ENCODE results near the gene OR10H1. TPM values are rescaled to one million over a fixed set of nuclear protein-coding genes. Genes with fewer than 3 reads are reported as not detected.
"Not testable (repeated sequence)": the region's sequence is repeated elsewhere in the genome, so short reads cannot be mapped to it uniquely, and the experiment has no call there.

Gene OR10H1
- total RNA-seq, 4 donors from 2014 or later, result not detected

DNA sequence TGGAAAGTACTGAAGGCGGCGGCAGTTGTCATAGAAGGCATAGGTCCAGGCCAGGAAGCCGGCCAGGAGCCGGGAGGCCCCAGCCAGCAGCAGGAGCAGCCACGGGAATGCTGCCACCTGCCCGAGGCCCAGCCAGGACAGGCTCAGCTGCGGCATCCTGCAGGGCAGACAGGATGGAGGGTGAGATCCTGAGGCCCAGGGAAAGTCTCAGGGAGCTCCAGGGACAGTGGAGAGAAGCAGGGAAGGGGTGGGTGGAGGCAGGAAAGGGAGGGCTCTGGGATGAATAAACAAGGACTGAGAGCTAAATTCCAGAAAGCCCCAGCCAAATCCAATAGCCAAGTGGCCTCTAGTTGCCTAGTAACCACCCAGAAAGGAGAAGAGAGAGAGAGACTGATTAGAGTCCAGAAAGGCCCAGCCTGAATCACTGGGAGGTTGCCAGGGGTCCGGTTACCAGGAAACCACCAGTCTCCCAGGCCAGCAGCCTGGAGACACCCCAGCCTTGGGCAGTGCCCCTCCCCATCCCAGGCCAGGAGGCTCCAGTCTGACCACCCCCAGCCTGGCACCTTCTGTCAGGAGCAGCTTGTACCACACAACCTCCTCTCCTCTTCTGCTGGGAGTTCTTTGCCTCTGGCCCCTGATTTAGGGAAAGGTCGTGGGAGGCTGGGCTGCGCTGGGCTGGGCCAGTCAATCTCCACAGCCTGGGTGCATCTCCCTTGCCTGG lies 35.5 kb downstream of the OR10H1 start:
- peaks cover 0 to 9% (median 0%) of the 10 kb centered on the region in 4 donors for H3K4me1 ChIP-seq
- no peaks in the 10 kb centered on the region for H3K27me3 ChIP-seq
- H3K27ac ChIP-seq, result peak overlapping the region; percentile 17 to 70 (median 54)
- no peaks in the 10 kb centered on the region for H3K36me3 ChIP-seq
- DNase-seq, result peak in 1 of 3 donors; percentile 65
- H3K4me3 ChIP-seq, result peak overlapping the region in 1 of 4 donors; percentile 9
- no peaks in the 10 kb centered on the region for H3K9me3 ChIP-seq
- TF ChIP-seq POLR2A (IDR thresholded peaks at IDR 0.05), result no peak
- TF ChIP-seq, protein P1, sequence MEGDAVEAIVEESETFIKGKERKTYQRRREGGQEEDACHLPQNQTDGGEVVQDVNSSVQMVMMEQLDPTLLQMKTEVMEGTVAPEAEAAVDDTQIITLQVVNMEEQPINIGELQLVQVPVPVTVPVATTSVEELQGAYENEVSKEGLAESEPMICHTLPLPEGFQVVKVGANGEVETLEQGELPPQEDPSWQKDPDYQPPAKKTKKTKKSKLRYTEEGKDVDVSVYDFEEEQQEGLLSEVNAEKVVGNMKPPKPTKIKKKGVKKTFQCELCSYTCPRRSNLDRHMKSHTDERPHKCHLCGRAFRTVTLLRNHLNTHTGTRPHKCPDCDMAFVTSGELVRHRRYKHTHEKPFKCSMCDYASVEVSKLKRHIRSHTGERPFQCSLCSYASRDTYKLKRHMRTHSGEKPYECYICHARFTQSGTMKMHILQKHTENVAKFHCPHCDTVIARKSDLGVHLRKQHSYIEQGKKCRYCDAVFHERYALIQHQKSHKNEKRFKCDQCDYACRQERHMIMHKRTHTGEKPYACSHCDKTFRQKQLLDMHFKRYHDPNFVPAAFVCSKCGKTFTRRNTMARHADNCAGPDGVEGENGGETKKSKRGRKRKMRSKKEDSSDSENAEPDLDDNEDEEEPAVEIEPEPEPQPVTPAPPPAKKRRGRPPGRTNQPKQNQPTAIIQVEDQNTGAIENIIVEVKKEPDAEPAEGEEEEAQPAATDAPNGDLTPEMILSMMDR (IDR thresholded peaks at IDR 0.05), result no peak

- H3K36me3 ChIP-seq, result no peaks in the 10 kb centered on the region
- TF ChIP-seq, protein P1 (IDR thresholded peaks at IDR 0.05), result no peak
- no peak for TF ChIP-seq POLR2A (IDR thresholded peaks at IDR 0.05)
- no peak overlapping the region for H3K4me3 ChIP-seq
- peak in 1 of 3 donors; percentile 50 for DNase-seq
- no peaks in the 10 kb centered on the region for H3K27me3 ChIP-seq
- H3K4me1 ChIP-seq, result peaks cover 0 to 9% (median 0%) of the 10 kb centered on the region in 4 donors
- H3K9me3 ChIP-seq, result no peaks in the 10 kb centered on the region
- H3K27ac ChIP-seq, result no peak overlapping the region
Measured at GRCh38 chr19:15776991-15777970, 38.2 kb downstream of the OR10H1 start.

GRCh38 chr19:15776264-15776663 lies 39.2 kb downstream of the OR10H1 start:
- no peak overlapping the region for H3K27ac ChIP-seq
- no peak for DNase-seq
- H3K9me3 ChIP-seq, result no peaks in the 10 kb centered on the region
- TF ChIP-seq, protein P1 (IDR thresholded peaks at IDR 0.05), result no peak
- no peak for TF ChIP-seq POLR2A (IDR thresholded peaks at IDR 0.05)
- H3K36me3 ChIP-seq, result no peaks in the 10 kb centered on the region
- peaks cover 0 to 9% (median 0%) of the 10 kb centered on the region in 4 donors for H3K4me1 ChIP-seq
- H3K4me3 ChIP-seq, result no peak overlapping the region
- no peaks in the 10 kb centered on the region for H3K27me3 ChIP-seq

DNA sequence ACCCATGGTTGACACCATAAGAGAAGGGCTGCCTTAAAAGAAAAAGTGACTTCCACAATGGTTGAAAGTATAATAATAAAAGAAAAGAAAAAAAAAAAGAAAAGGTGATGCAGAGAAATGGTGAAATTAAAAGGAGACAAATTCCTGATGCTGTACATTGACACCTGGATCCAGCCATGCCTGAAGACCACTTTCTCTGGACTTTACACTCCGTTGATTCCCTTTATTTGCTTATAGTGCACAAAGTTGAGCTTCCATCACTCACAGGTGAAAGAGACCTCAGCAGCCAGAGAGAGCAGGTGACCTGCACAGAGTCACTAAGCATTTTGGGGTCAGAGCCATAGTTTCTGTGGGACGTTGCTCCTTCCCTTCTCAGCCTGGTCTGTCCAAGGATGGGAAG lies 40.2 kb downstream of the OR10H1 start:
- Histone ChIP-seq H3K27ac (no peak overlapping the region), H3K27me3 (no peaks in the 10 kb centered on the region), H3K36me3 (no peaks in the 10 kb centered on the region), H3K4me1 (peaks cover 0 to 3% (median 0%) of the 10 kb centered on the region in 4 donors), H3K9me3 (no peaks in the 10 kb centered on the region), H3K4me3 (no peak overlapping the region)
- DNase-seq, result no peak
- TF ChIP-seq POLR2A (IDR thresholded peaks at IDR 0.05), result no peak
- TF ChIP-seq, protein P1 (IDR thresholded peaks at IDR 0.05), result no peak

GRCh38 chr19:15774159-15774558 lies 41.3 kb downstream of the OR10H1 start:
- H3K9me3 ChIP-seq, H3K27me3 ChIP-seq, H3K4me3 ChIP-seq, DNase-seq, H3K36me3 ChIP-seq, H3K27ac ChIP-seq, H3K4me1 ChIP-seq: not testable (repeated sequence)

GRCh38 chr19:15769586-15769985 lies 45.9 kb downstream of the OR10H1 start:
- Histone ChIP-seq H3K9me3 (no peaks in the 10 kb centered on the region), H3K27me3 (no peaks in the 10 kb centered on the region), H3K4me3 (no peak overlapping the region), H3K36me3 (no peaks in the 10 kb centered on the region), H3K4me1 (no peaks in the 10 kb centered on the region), H3K27ac (no peak overlapping the region)
- no peak for DNase-seq
- no peak for TF ChIP-seq POLR2A (IDR thresholded peaks at IDR 0.05)
- TF ChIP-seq, protein P1 (IDR thresholded peaks at IDR 0.05), result no peak
